ENCODE results near the gene SLC12A7. TPM values are rescaled to one million over a fixed set of nuclear protein-coding genes. Genes with fewer than 3 reads are reported as not detected.

The SLC12A7 gene
- total and polyA plus RNA-seq, 2 of the 13 experiments (the other 11 are each of a cell fraction or from before 2014, with no cell fraction given), result 14.0 to 18.5 TPM

GRCh38 chr5:1010181-1010510 is 101.7 kb downstream of the SLC12A7 start:
- Histone ChIP-seq H3K4me3 (replicated peaks in 1 of 3; ENCODE audit: insufficient read depth in 1 of 3, low read depth in 2 of 3, low read length in 3 of 3) (no peak overlapping the region), H3K9me3 (ENCODE audit: low read length) (no peaks in the 10 kb centered on the region), H3K4me2 (ENCODE audit: low read depth, low read length) (peak overlapping the region; percentile 32; the same call in 1 of the 2 replicates), H4K20me1 (ENCODE audit: insufficient read depth, low read length) (0 out of 2 replicates have a peak, but pooled peaks cover 3% of the 10 kb centered on the region), H3K4me1 (ENCODE audit: insufficient read depth, low read length) (peaks cover 41% of the 10 kb centered on the region), H3K27ac (ENCODE audit: extremely low read length, insufficient read depth, low read length) (no peak overlapping the region), H3K36me3 (replicated peaks in 1 of 2; ENCODE audit: control insufficient read depth in 1 of 2, insufficient read depth in 2 of 2, low read length in 2 of 2) (no peaks in the 10 kb centered on the region), H3K9ac (ENCODE audit: insufficient read depth, low read depth, low read length) (no peak overlapping the region), H3K79me2 (ENCODE audit: insufficient read depth, low read length) (no peaks in the 10 kb centered on the region), H3K27me3 (ENCODE audit: control insufficient read depth in 1 of 2, insufficient read depth in 2 of 2, low read length in 2 of 2) (peaks cover 7 to 39% of the 10 kb centered on the region in 2 experiments; a peak in 4 of 5 replicates), H2AFZ (ENCODE audit: low read length) (no peak overlapping the region)
- in situ Hi-C loops (cut with HindIII; ENCODE audit: extremely low pct_ligation_motif_present, low pct_unique_long_range_greater_than_20kb), result no loop called here
- WGBS (ENCODE audit: low lambda C conversion rate), result 40% methylated on average over 2 of the region's 4 CpGs
- POLR2A ChIA-PET, result interaction anchor here (0.6 kb wide), 1 partner anchor 17 kb away, joined by 4 read pairs; no protein-coding TSS in a partner anchor
- DNase-seq (ENCODE audit: low spot score) (peak; percentile 56), FAIRE-seq (peak; percentile 83), ATAC-seq (peak; percentile 78)
- CTCF ChIA-PET (ENCODE audit: low intra/inter-chr PET ratio, low total read pairs), result interaction anchor here (4.0 kb wide), 1 partner anchor 87 kb away, joined by 34 read pairs; no protein-coding TSS in a partner anchor
- BruUV-seq (replicated peaks), result no TSS peak
- intact Hi-C loops (cut with micrococcal nuclease; ENCODE audit: unreplicated experiment), result loop anchor here (2.0 kb wide), 1 partner anchor 19 kb away; no protein-coding TSS in a partner anchor
- TF ChIP-seq GLI4 (CRISPR knock-in tag; IDR thresholded peaks at IDR 0.05; ENCODE audit: borderline replicate concordance) (no peak), SMC3 (IDR thresholded peaks at IDR 0.05; ENCODE audit: low read length) (peak; percentile 64), STAG1 (CRISPR knock-in tag; IDR thresholded peaks at IDR 0.05) (peak; percentile 56), BCL6 (CRISPR knock-in tag; IDR thresholded peaks at IDR 0.05) (0 out of 2 replicates have a peak, but pooled peaks have one; percentile 15), TOE1 (CRISPR knock-in tag; IDR thresholded peaks at IDR 0.05) (no peak), PATZ1 (CRISPR knock-in tag; IDR thresholded peaks at IDR 0.05) (0 out of 2 replicates have a peak, but pooled peaks have one; percentile 11), ATF7 (IDR thresholded peaks at IDR 0.05) (no peak), ATF7 (CRISPR knock-in tag; IDR thresholded peaks at IDR 0.05) (no peak), TFDP1 (CRISPR knock-in tag; IDR thresholded peaks at IDR 0.05; ENCODE audit: borderline replicate concordance) (peak; percentile 35; the same call in 1 of the 2 replicates), GATAD2A (CRISPR knock-in tag; IDR thresholded peaks at IDR 0.05) (0 out of 2 replicates have a peak, but pooled peaks have one; percentile 23), ZNF781 (CRISPR knock-in tag; IDR thresholded peaks at IDR 0.05; ENCODE audit: borderline replicate concordance, not compliant biosample characterization) (no peak), POLR2AphosphoS2 (IDR thresholded peaks at IDR 0.05; ENCODE audit: low read depth, low read length) (no peak), PBX2 (CRISPR knock-in tag; IDR thresholded peaks at IDR 0.05) (no peak), SOX6 (IDR thresholded peaks at IDR 0.05) (no peak), SOX6 (CRISPR knock-in tag; IDR thresholded peaks at IDR 0.05) (no peak), NFIB (CRISPR knock-in tag; IDR thresholded peaks at IDR 0.05; ENCODE audit: borderline replicate concordance) (no peak), HMGXB4 (CRISPR knock-in tag; IDR thresholded peaks at IDR 0.05; ENCODE audit: borderline replicate concordance in 1 of 2, low read depth in 1 of 2) (0 out of 4 replicates have a peak, but pooled peaks of 1 of the 2 experiments have one; percentile 51), FOXA3 (CRISPR knock-in tag; IDR thresholded peaks at IDR 0.05) (peak; percentile 33; the same call in 1 of the 2 replicates), NR2F6 (IDR thresholded peaks at IDR 0.05) (no peak), NR2F6 (CRISPR knock-in tag; IDR thresholded peaks at IDR 0.05) (peak; percentile 26; the same call in 1 of the 2 replicates), ZNF879 (CRISPR knock-in tag; IDR thresholded peaks at IDR 0.05) (no peak)
